A673 (cell line): ENCODE data around the gene EFL1.

Source experiments
- CTCF ChIP-seq: fragments of 300-800, 200-600 bp; sonication (generic); conservative IDR thresholded peaks from 2 replicates; pipeline ENCODE4 v1.5.1; 2017; ENCODE audit warnings: low read depth, mild to moderate bottlenecking, antibody characterized with exemption, low read length, moderate library complexity, mixed read lengths
- EZH2 ChIP-seq: fragments of 200-600 bp; sonication (generic); IDR thresholded peaks from 2 replicates; pipeline ENCODE4 v1.6.1; 2017; ENCODE audit warnings: borderline replicate concordance, low read depth, mild to moderate bottlenecking, mixed read lengths, antibody characterized with exemption, low read length; ENCODE audit not compliant: poor library complexity, severe bottlenecking

GRCh38 chr15:82176542-82176941, 86.0 kb downstream of the EFL1 start:
- no peak for TF ChIP-seq CTCF
- no peak for TF ChIP-seq EZH2
